Sigmoid colon (tissue), 4 donors: ENCODE data around the gene GAN.
"Not testable (repeated sequence)": the region's sequence is repeated elsewhere in the genome, so short reads cannot be mapped to it uniquely, and the experiment has no call there.

ENCODE experiments used
- POLR2A ChIP-seq, 2 donors: fragments of 450-650 bp; IDR thresholded peaks; one replicate each; pipeline ENCODE4 v1.6.1; 2016; ENCODE audit warnings: antibody characterized with exemption in 2 of 2, mild to moderate bottlenecking in 2 of 2, moderate library complexity in 2 of 2
- POLR2AphosphoS5 ChIP-seq, 4 donors: sonication (generic); formaldehyde crosslinking; IDR thresholded peaks; one replicate each; pipeline ENCODE4 v1.6.1; 2017; ENCODE audit warnings: antibody characterized with exemption in 4 of 4
- TF ChIP-seq, protein P1 (sequence below), 4 experiments: fragments of 450-650 bp in 3 of 4; fragments of 200-600 bp in 1 of 4; IDR thresholded peaks; one replicate each; pipeline ENCODE4 v1.5.1; 2016 to 2019; ENCODE audit warnings: antibody characterized with exemption in 4 of 4, mild to moderate bottlenecking in 3 of 4, moderate library complexity in 2 of 4

DNA sequence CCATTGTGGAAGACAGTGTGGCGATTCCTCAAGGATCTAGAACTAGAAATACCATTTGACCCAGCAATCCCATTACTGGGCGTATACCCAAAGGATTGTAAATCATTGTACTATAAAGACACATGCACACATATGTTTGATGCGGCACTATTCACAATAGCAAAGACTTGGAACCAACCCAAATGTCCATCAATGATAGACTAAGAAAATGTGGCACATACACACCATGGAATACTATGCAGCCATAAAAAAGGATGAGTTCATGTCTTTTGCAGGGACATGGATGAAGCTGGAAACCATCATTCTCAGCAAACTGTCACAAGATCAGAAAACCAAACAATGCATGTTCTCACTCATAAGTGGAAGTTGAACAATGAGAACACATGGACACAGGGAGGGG, 30.4 kb downstream of the GAN start:
- TF ChIP-seq, protein P1, sequence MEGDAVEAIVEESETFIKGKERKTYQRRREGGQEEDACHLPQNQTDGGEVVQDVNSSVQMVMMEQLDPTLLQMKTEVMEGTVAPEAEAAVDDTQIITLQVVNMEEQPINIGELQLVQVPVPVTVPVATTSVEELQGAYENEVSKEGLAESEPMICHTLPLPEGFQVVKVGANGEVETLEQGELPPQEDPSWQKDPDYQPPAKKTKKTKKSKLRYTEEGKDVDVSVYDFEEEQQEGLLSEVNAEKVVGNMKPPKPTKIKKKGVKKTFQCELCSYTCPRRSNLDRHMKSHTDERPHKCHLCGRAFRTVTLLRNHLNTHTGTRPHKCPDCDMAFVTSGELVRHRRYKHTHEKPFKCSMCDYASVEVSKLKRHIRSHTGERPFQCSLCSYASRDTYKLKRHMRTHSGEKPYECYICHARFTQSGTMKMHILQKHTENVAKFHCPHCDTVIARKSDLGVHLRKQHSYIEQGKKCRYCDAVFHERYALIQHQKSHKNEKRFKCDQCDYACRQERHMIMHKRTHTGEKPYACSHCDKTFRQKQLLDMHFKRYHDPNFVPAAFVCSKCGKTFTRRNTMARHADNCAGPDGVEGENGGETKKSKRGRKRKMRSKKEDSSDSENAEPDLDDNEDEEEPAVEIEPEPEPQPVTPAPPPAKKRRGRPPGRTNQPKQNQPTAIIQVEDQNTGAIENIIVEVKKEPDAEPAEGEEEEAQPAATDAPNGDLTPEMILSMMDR (IDR thresholded peaks at IDR 0.05): not testable (repeated sequence)
- TF ChIP-seq POLR2A, POLR2AphosphoS5 (IDR thresholded peaks at IDR 0.05): not testable (repeated sequence)
